HEK293 (cell line): Measurements from ENCODE around the gene IPCEF1.

Experiments used
- CTCF ChIA-PET: fragments of 350-600 bp; formaldehyde crosslinking; extraction: SDS; loops from one replicate; lab custom pipeline; 2021; ENCODE audit warnings: antibody characterized with exemption; lab: Yijun Ruan, JAX
- POLR2A ChIA-PET: fragments of 300-600 bp; formaldehyde crosslinking; extraction: SDS; loops from one replicate; lab custom pipeline; 2020; ENCODE audit warnings: antibody characterized with exemption, inconsistent platforms; lab: Yijun Ruan, JAX
- H3K27ac ChIP-seq: fragments of 200-500 bp; sonication (Bioruptor generic); 2 replicates; pipeline ENCODE4 v1.5.1; 2014; ENCODE audit warnings: low read depth, low read length, control low read depth, inconsistent platforms; ENCODE audit errors: extremely low read depth
- H3K36me3 ChIP-seq, 2 experiments: fragments of 200-500 bp in 1 of 2; sonication (Bioruptor generic) in 1 of 2; 1 replicate in 1 of 2; 2 replicates in 1 of 2; pipeline ENCODE4 v1.5.1; 2014 to 2017; ENCODE audit warnings: inconsistent platforms in 2 of 2, low read length in 2 of 2; ENCODE audit not compliant: control insufficient read depth in 2 of 2, insufficient read depth in 1 of 2
- H3K4me1 ChIP-seq: fragments of 200-500 bp; sonication (Bioruptor generic); 2 replicates; pipeline ENCODE4 v1.5.1; 2014; ENCODE audit warnings: mild to moderate bottlenecking, low read length, inconsistent platforms; ENCODE audit not compliant: control insufficient read depth, insufficient read depth
- H3K4me3 ChIP-seq: 2 replicates; pipeline ENCODE4 v1.5.1; 2011; ENCODE audit warnings: low read depth, mild to moderate bottlenecking, control low read depth, low read length, moderate library complexity
- H3K9me3 ChIP-seq: fragments of 200-500 bp; sonication (Bioruptor generic); 2 replicates; pipeline ENCODE4 v1.5.1; 2014; ENCODE audit warnings: low read depth, low read length, inconsistent platforms; ENCODE audit not compliant: control insufficient read depth, insufficient read depth
- GFI1B ChIP-seq: fragments of 450-650 bp; formaldehyde crosslinking; IDR thresholded peaks from 2 replicates; pipeline ENCODE4 v1.5.1; 2016; ENCODE audit warnings: missing biosample characterization, missing genetic modification characterization
- HOXA7 ChIP-seq: sonication (generic); formaldehyde crosslinking; IDR thresholded peaks from 2 replicates; pipeline ENCODE4 v1.8.1; 2022; ENCODE audit warnings: missing genetic modification reagents, borderline replicate concordance
- HOXD13 ChIP-seq: sonication (generic); formaldehyde crosslinking; IDR thresholded peaks from 2 replicates; pipeline ENCODE4 v1.8.0; 2022; ENCODE audit warnings: missing genetic modification reagents, borderline replicate concordance
- MEIS1 ChIP-seq: sonication (generic); formaldehyde crosslinking; IDR thresholded peaks from 2 replicates; pipeline ENCODE4 v1.8.1; 2022; ENCODE audit warnings: missing genetic modification reagents, mild to moderate bottlenecking, borderline replicate concordance
- PRDM6 ChIP-seq: fragments of 450-650 bp; formaldehyde crosslinking; IDR thresholded peaks from 2 replicates; pipeline ENCODE4 v1.5.1; 2017; ENCODE audit warnings: missing biosample characterization, missing genetic modification characterization
- RBAK ChIP-seq: fragments of 450-650 bp; formaldehyde crosslinking; IDR thresholded peaks from 2 replicates; pipeline ENCODE4 v1.5.1; 2016; ENCODE audit warnings: missing biosample characterization, missing genetic modification characterization
- SALL2 ChIP-seq: fragments of 450-650 bp; formaldehyde crosslinking; IDR thresholded peaks from 2 replicates; pipeline ENCODE4 v1.5.0; 2017; ENCODE audit warnings: missing biosample characterization, mild to moderate bottlenecking, missing genetic modification characterization, borderline replicate concordance
- SP7 ChIP-seq: fragments of 450-650 bp; formaldehyde crosslinking; IDR thresholded peaks from 2 replicates; pipeline ENCODE4 v1.5.1; 2016; ENCODE audit warnings: missing biosample characterization, missing genetic modification characterization
- YY2 ChIP-seq: fragments of 450-650 bp; formaldehyde crosslinking; IDR thresholded peaks from 2 replicates; pipeline ENCODE4 v1.5.1; 2016; ENCODE audit warnings: missing biosample characterization, missing genetic modification characterization
- ZBTB17 ChIP-seq: fragments of 450-650 bp; formaldehyde crosslinking; IDR thresholded peaks from 2 replicates; pipeline ENCODE4 v1.5.1; 2016; ENCODE audit warnings: missing biosample characterization, missing genetic modification characterization
- ZBTB21 ChIP-seq: fragments of 450-650 bp; formaldehyde crosslinking; IDR thresholded peaks from 2 replicates; pipeline ENCODE4 v1.5.1; 2017; ENCODE audit warnings: missing biosample characterization, missing genetic modification characterization
- ZNF133 ChIP-seq: fragments of 450-650 bp; formaldehyde crosslinking; IDR thresholded peaks from 2 replicates; pipeline ENCODE4 v1.5.1; 2016; ENCODE audit warnings: missing biosample characterization, missing genetic modification characterization
- ZNF174 ChIP-seq: fragments of 450-650 bp; formaldehyde crosslinking; IDR thresholded peaks from 2 replicates; pipeline ENCODE4 v1.5.0; 2017; ENCODE audit warnings: missing biosample characterization, mild to moderate bottlenecking, missing genetic modification characterization
- ZNF19 ChIP-seq: fragments of 450-650 bp; formaldehyde crosslinking; IDR thresholded peaks from 2 replicates; pipeline ENCODE4; 2016; ENCODE audit warnings: missing biosample characterization, missing genetic modification characterization, low read depth
- ZNF335 ChIP-seq: fragments of 450-650 bp; formaldehyde crosslinking; conservative IDR thresholded peaks from 2 replicates; pipeline ENCODE4 v1.5.1; 2016; ENCODE audit warnings: missing biosample characterization, missing genetic modification characterization
- ZNF37A ChIP-seq: fragments of 450-650 bp; IDR thresholded peaks from 2 replicates; pipeline ENCODE4 v1.5.1; 2018; ENCODE audit warnings: missing biosample characterization, missing genetic modification characterization
- ZNF48 ChIP-seq: fragments of 450-650 bp; formaldehyde crosslinking; IDR thresholded peaks from 2 replicates; pipeline ENCODE4 v1.5.1; 2016; ENCODE audit warnings: missing biosample characterization, missing genetic modification characterization
- ZNF513 ChIP-seq: fragments of 450-650 bp; IDR thresholded peaks from 2 replicates; pipeline ENCODE4 v1.5.1; 2018; ENCODE audit warnings: missing biosample characterization, missing genetic modification characterization
- ZNF514 ChIP-seq: fragments of 450-650 bp; formaldehyde crosslinking; IDR thresholded peaks from 2 replicates; pipeline ENCODE4 v1.5.1; 2016; ENCODE audit warnings: missing biosample characterization, missing genetic modification characterization
- ZNF529 ChIP-seq: fragments of 450-650 bp; formaldehyde crosslinking; IDR thresholded peaks from 2 replicates; pipeline ENCODE4 v1.5.1; 2017; ENCODE audit warnings: missing genetic modification characterization, missing biosample characterization; ENCODE audit not compliant: insufficient replicate concordance
- ZNF544 ChIP-seq: fragments of 450-650 bp; formaldehyde crosslinking; IDR thresholded peaks from 2 replicates; pipeline ENCODE4 v1.5.0; 2017; ENCODE audit warnings: missing biosample characterization, missing genetic modification characterization
- ZNF549 ChIP-seq: fragments of 450-650 bp; IDR thresholded peaks from 2 replicates; pipeline ENCODE4 v1.5.1; 2018; ENCODE audit warnings: missing biosample characterization, missing genetic modification characterization, mild to moderate bottlenecking, inconsistent platforms, moderate library complexity
- ZNF623 ChIP-seq: fragments of 450-650 bp; formaldehyde crosslinking; IDR thresholded peaks from 2 replicates; pipeline ENCODE4 v1.5.1; 2016; ENCODE audit warnings: missing biosample characterization, missing genetic modification characterization
- ZNF777 ChIP-seq: fragments of 450-650 bp; formaldehyde crosslinking; IDR thresholded peaks from 2 replicates; pipeline ENCODE4 v1.5.1; 2017; ENCODE audit warnings: missing biosample characterization, missing genetic modification characterization, borderline replicate concordance
- ZNF791 ChIP-seq: fragments of 450-650 bp; formaldehyde crosslinking; IDR thresholded peaks from 2 replicates; pipeline ENCODE4 v1.5.1; 2016; ENCODE audit warnings: missing biosample characterization, missing genetic modification characterization
- TF ChIP-seq, protein P1 (sequence below): fragments of 450-650 bp; formaldehyde crosslinking; IDR thresholded peaks from 2 replicates; pipeline ENCODE4 v1.5.1; 2016; ENCODE audit warnings: missing biosample characterization, missing genetic modification characterization

Gene IPCEF1

GRCh38 chr6:154319231-154319858, 37.3 kb downstream of the IPCEF1 start:
- no peaks in the 10 kb centered on the region; the same call in 1 of the 2 replicates for H3K4me1 ChIP-seq
- no peaks in the 10 kb centered on the region for H3K36me3 ChIP-seq
- H3K4me3 ChIP-seq = no peak overlapping the region
- no peaks in the 10 kb centered on the region for H3K9me3 ChIP-seq
- 0 out of 2 replicates have a peak overlapping the region, but pooled peaks have one; percentile 32 for H3K27ac ChIP-seq
- ChIA-PET POLR2A (no interaction called here), CTCF (interaction anchor here (1.6 kb wide), 1 partner anchor 52 kb away, joined by 5 read pairs; no protein-coding TSS in a partner anchor)
- peak; percentile 87 for TF ChIP-seq PRDM6 (tag by site-specific recombination)
- TF ChIP-seq ZNF133 = no peak
- peak; percentile 36; the same call in 1 of the 2 replicates for TF ChIP-seq ZBTB17 (tag by site-specific recombination)
- TF ChIP-seq GFI1B (tag by site-specific recombination) = no peak
- no peak for TF ChIP-seq ZNF623 (tag by site-specific recombination)
- TF ChIP-seq ZNF335 (tag by site-specific recombination) = 0 out of 2 replicates have a peak, but pooled peaks have one; percentile 18
- TF ChIP-seq, protein P1, sequence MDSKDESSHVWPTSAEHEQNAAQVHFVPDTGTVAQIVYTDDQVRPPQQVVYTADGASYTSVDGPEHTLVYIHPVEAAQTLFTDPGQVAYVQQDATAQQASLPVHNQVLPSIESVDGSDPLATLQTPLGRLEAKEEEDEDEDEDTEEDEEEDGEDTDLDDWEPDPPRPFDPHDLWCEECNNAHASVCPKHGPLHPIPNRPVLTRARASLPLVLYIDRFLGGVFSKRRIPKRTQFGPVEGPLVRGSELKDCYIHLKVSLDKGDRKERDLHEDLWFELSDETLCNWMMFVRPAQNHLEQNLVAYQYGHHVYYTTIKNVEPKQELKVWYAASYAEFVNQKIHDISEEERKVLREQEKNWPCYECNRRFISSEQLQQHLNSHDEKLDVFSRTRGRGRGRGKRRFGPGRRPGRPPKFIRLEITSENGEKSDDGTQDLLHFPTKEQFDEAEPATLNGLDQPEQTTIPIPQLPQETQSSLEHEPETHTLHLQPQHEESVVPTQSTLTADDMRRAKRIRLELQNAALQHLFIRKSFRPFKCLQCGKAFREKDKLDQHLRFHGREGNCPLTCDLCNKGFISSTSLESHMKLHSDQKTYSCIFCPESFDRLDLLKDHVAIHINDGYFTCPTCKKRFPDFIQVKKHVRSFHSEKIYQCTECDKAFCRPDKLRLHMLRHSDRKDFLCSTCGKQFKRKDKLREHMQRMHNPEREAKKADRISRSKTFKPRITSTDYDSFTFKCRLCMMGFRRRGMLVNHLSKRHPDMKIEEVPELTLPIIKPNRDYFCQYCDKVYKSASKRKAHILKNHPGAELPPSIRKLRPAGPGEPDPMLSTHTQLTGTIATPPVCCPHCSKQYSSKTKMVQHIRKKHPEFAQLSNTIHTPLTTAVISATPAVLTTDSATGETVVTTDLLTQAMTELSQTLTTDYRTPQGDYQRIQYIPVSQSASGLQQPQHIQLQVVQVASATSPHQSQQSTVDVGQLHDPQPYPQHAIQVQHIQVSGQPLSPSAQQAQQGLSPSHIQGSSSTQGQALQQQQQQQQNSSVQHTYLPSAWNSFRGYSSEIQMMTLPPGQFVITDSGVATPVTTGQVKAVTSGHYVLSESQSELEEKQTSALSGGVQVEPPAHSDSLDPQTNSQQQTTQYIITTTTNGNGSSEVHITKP = peak; percentile 80
- no peak for TF ChIP-seq ZNF174 (tag by site-specific recombination)
- no peak for TF ChIP-seq HOXD13 (CRISPR knock-in tag)
- no peak for TF ChIP-seq ZNF791
- peak; percentile 53; the same call in 1 of the 2 replicates for TF ChIP-seq MEIS1 (CRISPR knock-in tag)
- TF ChIP-seq SP7 (tag by site-specific recombination) = peak; percentile 92

- POLR2A ChIA-PET = no interaction called here
- no peaks in the 10 kb centered on the region for H3K9me3 ChIP-seq
- no peak for TF ChIP-seq ZNF19 (tag by site-specific recombination)
- no peak for TF ChIP-seq ZNF549 (tag by site-specific recombination)
- no peak for TF ChIP-seq ZNF544 (tag by site-specific recombination)
- no peak for TF ChIP-seq YY2 (tag by site-specific recombination)
- TF ChIP-seq SALL2 = no peak
- TF ChIP-seq ZNF514 (tag by site-specific recombination) = no peak
- TF ChIP-seq ZNF37A (tag by site-specific recombination) = no peak
- no peak for TF ChIP-seq HOXA7 (CRISPR knock-in tag)
- TF ChIP-seq ZNF529 (tag by site-specific recombination) = no peak
- TF ChIP-seq ZNF513 (tag by site-specific recombination) = no peak
- TF ChIP-seq ZNF48 (tag by site-specific recombination) = no peak
- TF ChIP-seq ZNF777 = no peak
- TF ChIP-seq RBAK (tag by site-specific recombination) = no peak
- no peak for TF ChIP-seq ZBTB21 (tag by site-specific recombination)
- TF ChIP-seq, all 188 proteins: peak for 0
- no peak overlapping the region for H3K27ac ChIP-seq
- H3K4me3 ChIP-seq = no peak overlapping the region
- no peaks in the 10 kb centered on the region for H3K36me3 ChIP-seq
- H3K4me1 ChIP-seq = no peaks in the 10 kb centered on the region; the same call in 1 of the 2 replicates
- CTCF ChIA-PET = interaction anchor here (1.6 kb wide), 1 partner anchor 53 kb away, joined by 5 read pairs; no protein-coding TSS in a partner anchor
These were observed 37.9 kb downstream of the IPCEF1 start for GRCh38 chr6:154318721-154319120.
